Mesenchymal stem cell (in vitro differentiated cells and primary cell): ENCODE measurements around the gene SKIDA1.

Source experiments
- DNase-seq: peaks from one replicate; pipeline ENCODE4 v3.0.0-alpha.2; 2013
- H2AFZ ChIP-seq: one replicate; pipeline ENCODE4 v1.6.1; 2013; ENCODE audit warnings: low read depth, mild to moderate bottlenecking, control low read depth, inconsistent platforms, low read length, moderate library complexity
- H2AK5ac ChIP-seq: 2 replicates; pipeline ENCODE4 v1.6.1; 2013; ENCODE audit warnings: low read length, moderate library complexity, mild to moderate bottlenecking, inconsistent platforms; ENCODE audit not compliant: severe bottlenecking
- H2BK120ac ChIP-seq: one replicate; pipeline ENCODE4 v1.6.1; 2013; ENCODE audit warnings: low read depth, mild to moderate bottlenecking, inconsistent platforms, low read length, moderate library complexity
- H2BK12ac ChIP-seq, 2 experiments: one replicate each; pipeline ENCODE4 v1.6.1; 2013; ENCODE audit warnings: inconsistent platforms in 2 of 2, low read length in 2 of 2, mild to moderate bottlenecking in 2 of 2, moderate library complexity in 2 of 2, control low read depth in 1 of 2
- H2BK15ac ChIP-seq: one replicate; pipeline ENCODE4 v1.6.1; 2013; ENCODE audit warnings: mild to moderate bottlenecking, low read depth, inconsistent platforms; ENCODE audit not compliant: poor library complexity, severe bottlenecking
- H2BK5ac ChIP-seq: 2 replicates; pipeline ENCODE4 v1.6.1; 2013; ENCODE audit warnings: low read depth, mild to moderate bottlenecking, low read length, control low read depth, inconsistent platforms; ENCODE audit not compliant: poor library complexity, severe bottlenecking
- H3K14ac ChIP-seq, 2 experiments: one replicate each; pipeline ENCODE4 v1.6.1; 2013; ENCODE audit warnings: inconsistent platforms in 2 of 2, low read length in 2 of 2, control low read depth in 1 of 2, mild to moderate bottlenecking in 1 of 2, moderate library complexity in 1 of 2
- H3K18ac ChIP-seq, 2 experiments: one replicate each; pipeline ENCODE4 v1.6.1; 2013; ENCODE audit warnings: inconsistent platforms in 2 of 2, low read length in 2 of 2, control low read depth in 1 of 2, low read depth in 1 of 2, mild to moderate bottlenecking in 1 of 2
- H3K23ac ChIP-seq, 2 experiments: one replicate each; pipeline ENCODE4 v1.6.1; 2013; ENCODE audit warnings: inconsistent platforms in 2 of 2, low read length in 2 of 2, mild to moderate bottlenecking in 2 of 2, moderate library complexity in 2 of 2, control low read depth in 1 of 2
- H3K27ac ChIP-seq: 2 replicates; pipeline ENCODE4 v1.5.1; 2013; ENCODE audit warnings: mild to moderate bottlenecking, moderate library complexity, low read length, control low read depth, inconsistent platforms; ENCODE audit not compliant: poor library complexity, severe bottlenecking
- H3K27me3 ChIP-seq, 2 experiments: 2 replicates each; pipeline versions ENCODE4 v1.6.1 to v1.7.0; 2013; ENCODE audit warnings: low read length in 2 of 2, mild to moderate bottlenecking in 2 of 2, moderate library complexity in 2 of 2, control low read depth in 1 of 2, inconsistent platforms in 1 of 2; ENCODE audit not compliant: control insufficient read depth in 1 of 2, insufficient read depth in 1 of 2
- H3K36me3 ChIP-seq, 2 experiments: 2 replicates each; pipeline versions ENCODE4 v1.6.1 to v1.7.0; 2013; ENCODE audit warnings: low read length in 2 of 2, control low read depth in 1 of 2, inconsistent platforms in 1 of 2, low read depth in 1 of 2, mild to moderate bottlenecking in 1 of 2; ENCODE audit not compliant: insufficient read depth in 2 of 2, control insufficient read depth in 1 of 2
- H3K4ac ChIP-seq, 2 experiments: one replicate each; pipeline ENCODE4 v1.6.1; 2013; ENCODE audit warnings: inconsistent platforms in 2 of 2, low read length in 2 of 2, mild to moderate bottlenecking in 2 of 2, moderate library complexity in 2 of 2, control low read depth in 1 of 2, low read depth in 1 of 2
- H3K4me1 ChIP-seq: 2 replicates; pipeline ENCODE4 v1.6.1; 2013; ENCODE audit warnings: low read depth, low read length, control low read depth; ENCODE audit not compliant: control insufficient read depth, insufficient read depth
- H3K4me2 ChIP-seq: 2 replicates; pipeline ENCODE4 v1.6.1; 2013; ENCODE audit warnings: low read length, mild to moderate bottlenecking, inconsistent platforms; ENCODE audit not compliant: poor library complexity, severe bottlenecking
- H3K4me3 ChIP-seq, 2 experiments: 2 replicates each; pipeline versions ENCODE4 v1.5.1 to v1.7.0; 2013; ENCODE audit warnings: low read length in 2 of 2, mild to moderate bottlenecking in 2 of 2, control low read depth in 1 of 2, low read depth in 1 of 2; ENCODE audit not compliant: insufficient read depth in 1 of 2
- H3K79me1 ChIP-seq: replicated peaks from 2 replicates; pipeline ENCODE4 v1.6.1; 2013; ENCODE audit warnings: mild to moderate bottlenecking, control low read depth, low read length, inconsistent platforms; ENCODE audit not compliant: poor library complexity, severe bottlenecking
- H3K9ac ChIP-seq: 2 replicates; pipeline ENCODE4 v1.7.0; 2013; ENCODE audit warnings: mild to moderate bottlenecking, low read length, moderate library complexity
- H3K9me3 ChIP-seq: 2 replicates; pipeline ENCODE4 v1.7.0; 2013; ENCODE audit warnings: mild to moderate bottlenecking, low read length; ENCODE audit not compliant: control insufficient read depth
- H4K8ac ChIP-seq: one replicate; pipeline ENCODE4 v1.6.1; 2013; ENCODE audit warnings: inconsistent platforms, mild to moderate bottlenecking, low read length, moderate library complexity
- H4K91ac ChIP-seq: one replicate; pipeline ENCODE4 v1.6.1; 2013; ENCODE audit warnings: mild to moderate bottlenecking, low read length, inconsistent platforms
- WGBS: methylation state at CpG from one replicate; pipeline ENCODE4 v1.1.7; 2013; ENCODE audit warnings: mixed read lengths; 5-methylcytosine and 5-hydroxymethylcytosine counted together

Gene SKIDA1

DNA sequence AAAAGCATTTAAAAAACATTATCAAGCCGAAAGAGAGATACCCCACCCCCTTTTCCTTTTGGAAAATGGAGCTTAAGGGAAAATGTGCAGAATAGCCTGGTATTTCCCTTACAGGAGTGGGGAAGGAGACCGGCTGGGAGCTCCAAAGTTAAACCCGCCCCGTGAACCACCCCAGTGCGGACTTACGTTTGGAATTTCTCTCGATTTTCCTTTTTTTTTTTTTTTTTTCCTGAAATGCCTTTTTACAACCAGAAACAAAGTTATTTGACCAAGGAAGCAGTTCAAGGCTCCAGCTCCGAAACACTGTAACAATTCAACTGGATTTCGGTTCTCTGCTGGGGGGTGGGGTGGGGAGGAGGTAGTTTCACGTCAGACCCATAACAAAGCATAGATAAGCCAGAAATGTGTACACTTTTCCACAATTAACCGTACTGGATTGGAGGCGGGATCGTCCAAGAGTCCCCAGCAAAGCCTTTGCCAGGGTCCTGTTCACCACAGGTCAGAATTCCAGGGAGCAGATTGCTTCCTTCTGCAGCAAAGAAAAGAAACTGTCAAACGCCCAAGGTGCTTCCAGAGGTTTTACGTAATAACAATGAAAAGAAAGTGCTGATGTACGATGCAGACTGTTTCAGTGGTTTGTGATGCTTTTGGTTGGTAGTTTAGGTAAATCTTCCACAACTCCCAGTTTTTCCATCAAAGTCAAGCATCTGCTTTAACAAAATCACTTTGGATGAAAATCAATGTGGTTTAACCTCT lies 6.7 kb downstream of the SKIDA1 start:
- H3K9ac ChIP-seq = peak overlapping the region; percentile 92
- peak overlapping the region; percentile 61 to 87 for H3K18ac ChIP-seq
- H2BK15ac ChIP-seq = no peak overlapping the region
- WGBS = under 1% methylated on average over 12 of the region's 16 CpGs
- peak overlapping the region; percentile 33 to 86 for H3K4me3 ChIP-seq
- H2BK5ac ChIP-seq = no peak overlapping the region
- H3K79me1 ChIP-seq = no peaks in the 10 kb centered on the region
- peak overlapping the region; percentile 48 to 56 for H2BK12ac ChIP-seq
- H3K4me2 ChIP-seq = peak overlapping the region; percentile 98
- peak overlapping the region; percentile 43 for H4K8ac ChIP-seq
- H3K14ac ChIP-seq = no peak overlapping the region
- H3K36me3 ChIP-seq = no peaks in the 10 kb centered on the region
- no peak overlapping the region for H2AFZ ChIP-seq
- no peak overlapping the region for H4K91ac ChIP-seq
- no peaks in the 10 kb centered on the region for H3K9me3 ChIP-seq
- H3K4ac ChIP-seq = peak overlapping the region; percentile 67 to 80
- H3K27ac ChIP-seq = peak overlapping the region; percentile 86
- H2BK120ac ChIP-seq = no peak overlapping the region
- no peak overlapping the region for H3K23ac ChIP-seq
- H3K4me1 ChIP-seq = peaks cover 4% of the 10 kb centered on the region
- DNase-seq = peak; percentile 73
- H2AK5ac ChIP-seq = no peak overlapping the region
- no peaks in the 10 kb centered on the region for H3K27me3 ChIP-seq

DNA sequence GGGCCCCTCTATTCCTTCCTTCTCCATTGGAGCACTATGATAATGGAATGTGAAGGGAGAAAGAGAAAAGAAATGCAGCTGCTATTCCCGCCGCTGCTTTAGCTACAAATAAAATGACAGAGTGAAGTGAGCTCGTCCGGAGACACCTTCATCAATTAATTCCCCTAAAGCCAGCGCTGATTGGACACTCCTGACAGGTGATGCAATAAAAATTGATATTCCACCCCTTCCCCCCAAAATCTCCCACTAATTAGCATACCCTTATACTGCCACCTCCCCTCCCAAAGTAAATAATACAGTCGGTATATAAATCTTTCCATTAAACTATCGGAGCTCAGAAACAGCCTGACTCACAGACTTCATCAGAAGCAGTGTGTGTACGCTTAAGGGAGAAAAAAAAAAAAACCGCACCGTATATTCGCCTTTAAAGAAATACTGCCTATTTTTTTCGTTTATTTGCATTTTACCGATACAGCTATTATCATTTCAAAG lies 7.3 kb downstream of the SKIDA1 start:
- no peaks in the 10 kb centered on the region for H3K36me3 ChIP-seq
- H3K4ac ChIP-seq = no peak overlapping the region
- no peak overlapping the region for H2AFZ ChIP-seq
- H3K9ac ChIP-seq = peak overlapping the region; percentile 92
- peak; percentile 82 for DNase-seq
- H2BK12ac ChIP-seq = no peak overlapping the region
- H3K27me3 ChIP-seq = no peaks in the 10 kb centered on the region
- H3K79me1 ChIP-seq = no peaks in the 10 kb centered on the region
- no peak overlapping the region for H2AK5ac ChIP-seq
- H3K4me3 ChIP-seq = peak overlapping the region in 1 of 2 experiments; percentile 86
- H3K9me3 ChIP-seq = no peaks in the 10 kb centered on the region
- H3K4me2 ChIP-seq = peak overlapping the region; percentile 98
- H3K18ac ChIP-seq = peak overlapping the region; percentile 34 to 98
- no peak overlapping the region for H2BK15ac ChIP-seq
- no peak overlapping the region for H2BK120ac ChIP-seq
- peaks cover 4% of the 10 kb centered on the region for H3K4me1 ChIP-seq
- H3K27ac ChIP-seq = peak overlapping the region; percentile 41
- no peak overlapping the region for H3K23ac ChIP-seq
- WGBS = under 1% methylated on average over 8 of the region's 13 CpGs
- no peak overlapping the region for H2BK5ac ChIP-seq
- H4K91ac ChIP-seq = no peak overlapping the region
- H3K14ac ChIP-seq = peak overlapping the region in 1 of 2 experiments; percentile 69
- no peak overlapping the region for H4K8ac ChIP-seq

DNA sequence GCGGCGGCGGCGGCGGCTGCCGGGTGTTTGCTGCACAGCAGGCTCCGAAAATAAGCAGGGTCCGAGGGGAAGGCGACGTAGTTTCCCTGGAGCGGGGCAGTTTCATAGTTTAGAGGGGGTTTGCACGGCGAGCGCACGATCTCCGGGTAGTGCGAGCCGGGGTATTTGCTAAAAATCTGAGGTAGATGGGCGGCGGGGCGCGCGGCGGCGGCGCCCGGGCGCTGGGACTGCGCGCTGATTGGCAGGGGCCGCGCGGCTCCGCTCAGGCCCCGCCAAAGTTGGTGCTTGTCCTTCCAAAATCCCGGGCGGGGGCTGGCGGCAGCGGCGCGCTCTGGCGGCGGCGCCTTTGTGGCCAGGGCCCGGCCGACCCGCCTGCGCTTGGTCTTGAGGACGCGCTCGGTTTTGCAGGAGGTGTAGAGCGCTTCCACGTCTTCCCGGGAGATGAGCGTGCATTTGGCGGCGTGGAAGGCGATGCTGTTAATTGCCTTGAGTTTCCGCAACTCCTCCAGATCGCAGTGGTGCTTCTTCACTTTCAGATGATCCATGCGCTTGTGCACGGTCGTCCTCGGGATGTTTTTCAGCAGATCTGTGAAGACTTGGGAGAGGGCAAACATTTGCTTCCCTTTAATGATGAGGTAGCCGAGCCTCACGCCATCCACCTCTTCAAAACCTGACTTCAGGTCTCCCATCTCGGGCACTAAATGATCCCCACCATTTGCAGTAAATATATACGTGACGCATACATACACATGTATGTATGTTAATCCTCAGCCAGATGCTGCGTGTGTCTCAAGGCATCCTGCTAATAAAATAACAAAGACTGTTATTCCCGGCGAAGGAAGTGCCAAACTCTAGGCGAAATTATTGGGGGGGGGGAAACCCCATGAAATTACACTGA lies 8.1 kb downstream of the SKIDA1 start:
- H2BK5ac ChIP-seq = no peak overlapping the region
- H2BK12ac ChIP-seq = peak overlapping the region in 1 of 2 experiments; percentile 68
- H3K23ac ChIP-seq = no peak overlapping the region
- no peak overlapping the region for H2AK5ac ChIP-seq
- no peak overlapping the region for H3K27ac ChIP-seq
- DNase-seq = peak; percentile 75
- H4K8ac ChIP-seq = peak overlapping the region; percentile 19
- H3K14ac ChIP-seq = peak overlapping the region; percentile 3 to 94
- no peaks in the 10 kb centered on the region for H3K27me3 ChIP-seq
- H3K4me3 ChIP-seq = peak overlapping the region; percentile 73 to 86
- peak overlapping the region; percentile 59 for H4K91ac ChIP-seq
- under 1% methylated on average over 66 of the region's 73 CpGs for WGBS
- peak overlapping the region; percentile 74 to 99 for H3K4ac ChIP-seq
- H3K4me1 ChIP-seq = peaks cover 4% of the 10 kb centered on the region
- peak overlapping the region; percentile 78 for H2BK120ac ChIP-seq
- peak overlapping the region; percentile 92 for H3K9ac ChIP-seq
- no peak overlapping the region for H2AFZ ChIP-seq
- peak overlapping the region; percentile 89 for H2BK15ac ChIP-seq
- no peaks in the 10 kb centered on the region for H3K9me3 ChIP-seq
- peak overlapping the region; percentile 93 to 98 for H3K18ac ChIP-seq
- H3K4me2 ChIP-seq = peak overlapping the region; percentile 98
- H3K79me1 ChIP-seq = no peaks in the 10 kb centered on the region
- H3K36me3 ChIP-seq = no peaks in the 10 kb centered on the region
